PFSK-1 (cell line): Measurements from ENCODE around the gene COL4A2.

Experiments used
- SIN3A ChIP-seq: IDR thresholded peaks from 2 replicates; pipeline ENCODE4 v1.6.1; 2012; ENCODE audit warnings: mild to moderate bottlenecking, low read length, moderate library complexity, borderline replicate concordance; ENCODE audit not compliant: insufficient read depth
- TAF1 ChIP-seq: IDR thresholded peaks from 2 replicates; pipeline ENCODE4 v1.6.1; 2012; ENCODE audit warnings: low read length, control low read depth, borderline replicate concordance; ENCODE audit not compliant: insufficient read depth
- TF ChIP-seq, protein P1 (sequence below), 2 experiments: IDR thresholded peaks; 2 replicates each; pipeline versions ENCODE4 v1.6.1 to v1.8.0; 2011 to 2012; ENCODE audit warnings: low read depth in 2 of 2, low read length in 2 of 2, control low read depth in 1 of 2, inconsistent platforms in 1 of 2, mild to moderate bottlenecking in 1 of 2, moderate library complexity in 1 of 2; ENCODE audit not compliant: insufficient read depth in 1 of 2

DNA sequence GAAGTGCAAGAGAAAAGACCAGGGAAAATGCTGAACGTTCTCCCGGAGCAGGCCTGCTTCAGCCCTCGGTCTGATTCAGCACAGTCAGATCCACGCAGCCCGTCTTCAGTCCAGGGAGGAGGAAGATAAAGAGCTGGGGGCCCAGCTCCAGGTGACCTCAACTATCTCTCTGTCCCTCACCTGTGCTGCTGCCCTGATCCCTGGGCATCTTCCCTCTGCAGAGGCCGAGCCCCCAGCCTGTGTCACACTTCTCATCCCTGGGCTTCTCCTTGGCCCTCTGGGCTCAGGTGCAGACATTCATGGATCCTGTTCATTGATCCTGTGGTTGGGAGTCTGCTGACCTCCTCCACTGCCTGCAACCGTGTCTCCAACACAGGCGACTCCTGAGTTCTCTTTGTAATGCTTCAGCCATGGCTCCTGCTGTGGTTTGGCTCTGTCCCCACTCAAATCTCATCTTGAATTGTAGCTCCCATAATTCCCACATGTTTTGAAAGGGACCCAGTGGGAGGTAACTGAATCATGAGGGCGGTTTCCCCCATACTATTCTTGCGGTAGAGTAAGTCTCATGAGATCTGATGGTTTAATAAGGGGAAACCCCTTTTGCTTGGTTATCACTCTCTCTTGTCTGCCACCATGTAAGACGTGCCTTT lies 27.9 kb downstream of the COL4A2 start:
- no peak for TF ChIP-seq SIN3A
- TF ChIP-seq TAF1, result no peak
- TF ChIP-seq, protein P1, sequence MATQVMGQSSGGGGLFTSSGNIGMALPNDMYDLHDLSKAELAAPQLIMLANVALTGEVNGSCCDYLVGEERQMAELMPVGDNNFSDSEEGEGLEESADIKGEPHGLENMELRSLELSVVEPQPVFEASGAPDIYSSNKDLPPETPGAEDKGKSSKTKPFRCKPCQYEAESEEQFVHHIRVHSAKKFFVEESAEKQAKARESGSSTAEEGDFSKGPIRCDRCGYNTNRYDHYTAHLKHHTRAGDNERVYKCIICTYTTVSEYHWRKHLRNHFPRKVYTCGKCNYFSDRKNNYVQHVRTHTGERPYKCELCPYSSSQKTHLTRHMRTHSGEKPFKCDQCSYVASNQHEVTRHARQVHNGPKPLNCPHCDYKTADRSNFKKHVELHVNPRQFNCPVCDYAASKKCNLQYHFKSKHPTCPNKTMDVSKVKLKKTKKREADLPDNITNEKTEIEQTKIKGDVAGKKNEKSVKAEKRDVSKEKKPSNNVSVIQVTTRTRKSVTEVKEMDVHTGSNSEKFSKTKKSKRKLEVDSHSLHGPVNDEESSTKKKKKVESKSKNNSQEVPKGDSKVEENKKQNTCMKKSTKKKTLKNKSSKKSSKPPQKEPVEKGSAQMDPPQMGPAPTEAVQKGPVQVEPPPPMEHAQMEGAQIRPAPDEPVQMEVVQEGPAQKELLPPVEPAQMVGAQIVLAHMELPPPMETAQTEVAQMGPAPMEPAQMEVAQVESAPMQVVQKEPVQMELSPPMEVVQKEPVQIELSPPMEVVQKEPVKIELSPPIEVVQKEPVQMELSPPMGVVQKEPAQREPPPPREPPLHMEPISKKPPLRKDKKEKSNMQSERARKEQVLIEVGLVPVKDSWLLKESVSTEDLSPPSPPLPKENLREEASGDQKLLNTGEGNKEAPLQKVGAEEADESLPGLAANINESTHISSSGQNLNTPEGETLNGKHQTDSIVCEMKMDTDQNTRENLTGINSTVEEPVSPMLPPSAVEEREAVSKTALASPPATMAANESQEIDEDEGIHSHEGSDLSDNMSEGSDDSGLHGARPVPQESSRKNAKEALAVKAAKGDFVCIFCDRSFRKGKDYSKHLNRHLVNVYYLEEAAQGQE (IDR thresholded peaks at IDR 0.05; ENCODE audit: insufficient read depth in 1 of 2, low read depth in 2 of 2, low read length in 2 of 2), result no peak
